ENCODE measurements around the gene MAP1LC3B.

Gene MAP1LC3B

GRCh38 chr16:87416826-87417527 lies 24.8 kb downstream of the MAP1LC3B start:
- H3K18ac ChIP-seq (ENCODE audit: low read depth in 1 of 2, low read length in 2 of 2): no peak overlapping the region
- peaks cover 2% of the 10 kb centered on the region for H3K4me1 ChIP-seq (ENCODE audit: control insufficient read depth, insufficient read depth, low read depth, low read length)
- peaks cover 44% of the 10 kb centered on the region for H3K79me1 ChIP-seq (replicated peaks; ENCODE audit: low read length, poor library complexity, severe bottlenecking)
- no peak overlapping the region for H3K4ac ChIP-seq (ENCODE audit: low read depth in 1 of 2, low read length in 2 of 2)
- no peak overlapping the region for H2BK5ac ChIP-seq (ENCODE audit: low read depth, low read length, poor library complexity, severe bottlenecking)
- no peak overlapping the region for H2AFZ ChIP-seq (ENCODE audit: low read depth, low read length)
- no peak overlapping the region for H2BK15ac ChIP-seq (ENCODE audit: low read depth, poor library complexity, severe bottlenecking)
- no peak overlapping the region for H3K9ac ChIP-seq (ENCODE audit: low read length)
- H4K8ac ChIP-seq (ENCODE audit: low read length): no peak overlapping the region
- no peak overlapping the region for H3K4me3 ChIP-seq (ENCODE audit: insufficient read depth in 1 of 2, low read depth in 1 of 2, low read length in 2 of 2)
- no peak overlapping the region for H2BK120ac ChIP-seq (ENCODE audit: low read depth, low read length)
- no peak overlapping the region for H2AK5ac ChIP-seq (ENCODE audit: low read length, severe bottlenecking)
- H2BK12ac ChIP-seq (ENCODE audit: low read length in 2 of 2): peak overlapping the region in 1 of 2 experiments; percentile 10
- H3K27ac ChIP-seq (ENCODE audit: low read length, poor library complexity, severe bottlenecking): no peak overlapping the region
- WGBS: 90% methylated on average over 22 of the region's 23 CpGs
- no peak overlapping the region for H3K23ac ChIP-seq (ENCODE audit: low read length in 2 of 2)
- H3K14ac ChIP-seq (ENCODE audit: low read length in 2 of 2): no peak overlapping the region
- H3K27me3 ChIP-seq (ENCODE audit: control insufficient read depth in 1 of 2, insufficient read depth in 1 of 2, low read length in 2 of 2): no peaks in the 10 kb centered on the region
- H4K91ac ChIP-seq (ENCODE audit: low read length): peak overlapping the region; percentile 14
- no peak overlapping the region for H3K4me2 ChIP-seq (ENCODE audit: low read length, poor library complexity, severe bottlenecking)
- H3K36me3 ChIP-seq (ENCODE audit: control insufficient read depth in 1 of 2, insufficient read depth in 2 of 2, low read depth in 1 of 2, low read length in 2 of 2): peaks cover 72 to 93% of the 10 kb centered on the region in 2 experiments
- H3K9me3 ChIP-seq (ENCODE audit: control insufficient read depth, low read length): no peaks in the 10 kb centered on the region
- DNase-seq: peak; percentile 60

- no peak overlapping the region for H2BK5ac ChIP-seq (ENCODE audit: low read depth, low read length, poor library complexity, severe bottlenecking)
- no peak overlapping the region for H2BK120ac ChIP-seq (ENCODE audit: low read depth, low read length)
- H3K36me3 ChIP-seq (ENCODE audit: control insufficient read depth in 1 of 2, insufficient read depth in 2 of 2, low read depth in 1 of 2, low read length in 2 of 2): peaks cover 71 to 93% of the 10 kb centered on the region in 2 experiments
- peaks cover 2% of the 10 kb centered on the region for H3K4me1 ChIP-seq (ENCODE audit: control insufficient read depth, insufficient read depth, low read depth, low read length)
- H4K91ac ChIP-seq (ENCODE audit: low read length): no peak overlapping the region
- no peak overlapping the region for H3K14ac ChIP-seq (ENCODE audit: low read length in 2 of 2)
- no peak overlapping the region for H2BK12ac ChIP-seq (ENCODE audit: low read length in 2 of 2)
- 95% methylated on average over 13 of the region's 13 CpGs for WGBS
- H3K4me3 ChIP-seq (ENCODE audit: insufficient read depth in 1 of 2, low read depth in 1 of 2, low read length in 2 of 2): no peak overlapping the region
- H3K4ac ChIP-seq (ENCODE audit: low read depth in 1 of 2, low read length in 2 of 2): no peak overlapping the region
- no peak overlapping the region for H3K4me2 ChIP-seq (ENCODE audit: low read length, poor library complexity, severe bottlenecking)
- no peaks in the 10 kb centered on the region for H3K27me3 ChIP-seq (ENCODE audit: control insufficient read depth in 1 of 2, insufficient read depth in 1 of 2, low read length in 2 of 2)
- H2BK15ac ChIP-seq (ENCODE audit: low read depth, poor library complexity, severe bottlenecking): no peak overlapping the region
- H3K9me3 ChIP-seq (ENCODE audit: control insufficient read depth, low read length): no peaks in the 10 kb centered on the region
- H2AFZ ChIP-seq (ENCODE audit: low read depth, low read length): no peak overlapping the region
- no peak overlapping the region for H2AK5ac ChIP-seq (ENCODE audit: low read length, severe bottlenecking)
- H3K79me1 ChIP-seq (replicated peaks; ENCODE audit: low read length, poor library complexity, severe bottlenecking): peaks cover 44% of the 10 kb centered on the region
- H3K18ac ChIP-seq (ENCODE audit: low read depth in 1 of 2, low read length in 2 of 2): peak overlapping the region in 1 of 2 experiments; percentile 35
- no peak overlapping the region for H3K9ac ChIP-seq (ENCODE audit: low read length)
- no peak overlapping the region for H3K27ac ChIP-seq (ENCODE audit: low read length, poor library complexity, severe bottlenecking)
- no peak for DNase-seq
- H3K23ac ChIP-seq (ENCODE audit: low read length in 2 of 2): no peak overlapping the region
- H4K8ac ChIP-seq (ENCODE audit: low read length): no peak overlapping the region
Measured at GRCh38 chr16:87417528-87417910, 25.4 kb downstream of the MAP1LC3B start.

GRCh38 chr16:87418216-87418615 lies 26.1 kb downstream of the MAP1LC3B start:
- Histone ChIP-seq H3K79me1 (replicated peaks; ENCODE audit: low read length, poor library complexity, severe bottlenecking) (peaks cover 46% of the 10 kb centered on the region), H2BK15ac (ENCODE audit: low read depth, poor library complexity, severe bottlenecking) (no peak overlapping the region), H2BK5ac (ENCODE audit: low read depth, low read length, poor library complexity, severe bottlenecking) (no peak overlapping the region), H3K27ac (ENCODE audit: low read length, poor library complexity, severe bottlenecking) (no peak overlapping the region), H3K9me3 (ENCODE audit: control insufficient read depth, low read length) (no peaks in the 10 kb centered on the region), H3K18ac (ENCODE audit: low read depth in 1 of 2, low read length in 2 of 2) (no peak overlapping the region), H3K4ac (ENCODE audit: low read depth in 1 of 2, low read length in 2 of 2) (no peak overlapping the region), H3K4me2 (ENCODE audit: low read length, poor library complexity, severe bottlenecking) (no peak overlapping the region), H3K36me3 (ENCODE audit: control insufficient read depth in 1 of 2, insufficient read depth in 2 of 2, low read depth in 1 of 2, low read length in 2 of 2) (peaks cover 71 to 93% of the 10 kb centered on the region in 2 experiments), H2BK12ac (ENCODE audit: low read length in 2 of 2) (no peak overlapping the region), H2AFZ (ENCODE audit: low read depth, low read length) (no peak overlapping the region), H3K23ac (ENCODE audit: low read length in 2 of 2) (no peak overlapping the region), H3K4me3 (ENCODE audit: insufficient read depth in 1 of 2, low read depth in 1 of 2, low read length in 2 of 2) (no peak overlapping the region), H3K27me3 (ENCODE audit: control insufficient read depth in 1 of 2, insufficient read depth in 1 of 2, low read length in 2 of 2) (no peaks in the 10 kb centered on the region), H3K4me1 (ENCODE audit: control insufficient read depth, insufficient read depth, low read depth, low read length) (peaks cover 2% of the 10 kb centered on the region), H4K8ac (ENCODE audit: low read length) (no peak overlapping the region), H3K9ac (ENCODE audit: low read length) (no peak overlapping the region), H2AK5ac (ENCODE audit: low read length, severe bottlenecking) (no peak overlapping the region), H2BK120ac (ENCODE audit: low read depth, low read length) (no peak overlapping the region), H3K14ac (ENCODE audit: low read length in 2 of 2) (no peak overlapping the region), H4K91ac (ENCODE audit: low read length) (no peak overlapping the region)
- no peak for DNase-seq
- 97% methylated on average over 18 of the region's 18 CpGs for WGBS

- Histone ChIP-seq H3K14ac (ENCODE audit: low read length in 2 of 2) (no peak overlapping the region), H3K27ac (ENCODE audit: low read length, poor library complexity, severe bottlenecking) (no peak overlapping the region), H3K18ac (ENCODE audit: low read depth in 1 of 2, low read length in 2 of 2) (no peak overlapping the region), H2AFZ (ENCODE audit: low read depth, low read length) (no peak overlapping the region), H3K9me3 (ENCODE audit: control insufficient read depth, low read length) (no peaks in the 10 kb centered on the region), H2BK12ac (ENCODE audit: low read length in 2 of 2) (no peak overlapping the region), H3K23ac (ENCODE audit: low read length in 2 of 2) (no peak overlapping the region), H3K27me3 (ENCODE audit: control insufficient read depth in 1 of 2, insufficient read depth in 1 of 2, low read length in 2 of 2) (no peaks in the 10 kb centered on the region), H3K4ac (ENCODE audit: low read depth in 1 of 2, low read length in 2 of 2) (no peak overlapping the region), H3K9ac (ENCODE audit: low read length) (no peak overlapping the region), H2BK120ac (ENCODE audit: low read depth, low read length) (no peak overlapping the region), H3K36me3 (ENCODE audit: control insufficient read depth in 1 of 2, insufficient read depth in 2 of 2, low read depth in 1 of 2, low read length in 2 of 2) (peaks cover 71 to 93% of the 10 kb centered on the region in 2 experiments), H2BK5ac (ENCODE audit: low read depth, low read length, poor library complexity, severe bottlenecking) (no peak overlapping the region), H3K79me1 (replicated peaks; ENCODE audit: low read length, poor library complexity, severe bottlenecking) (peaks cover 46% of the 10 kb centered on the region), H3K4me1 (ENCODE audit: control insufficient read depth, insufficient read depth, low read depth, low read length) (peaks cover 2% of the 10 kb centered on the region), H3K4me3 (ENCODE audit: insufficient read depth in 1 of 2, low read depth in 1 of 2, low read length in 2 of 2) (no peak overlapping the region), H2AK5ac (ENCODE audit: low read length, severe bottlenecking) (no peak overlapping the region), H4K8ac (ENCODE audit: low read length) (no peak overlapping the region), H3K4me2 (ENCODE audit: low read length, poor library complexity, severe bottlenecking) (no peak overlapping the region), H2BK15ac (ENCODE audit: low read depth, poor library complexity, severe bottlenecking) (no peak overlapping the region), H4K91ac (ENCODE audit: low read length) (no peak overlapping the region)
- 87% methylated on average over 4 of the region's 6 CpGs for WGBS
- no peak for DNase-seq
Measured at GRCh38 chr16:87418644-87419043, 26.5 kb downstream of the MAP1LC3B start.
